NCI-H774 (cell line): ENCODE data around the gene ADCY7.

ENCODE experiments used
- DNase-seq: peaks from one replicate; lab custom pipeline; 2025; lab: John Stamatoyannopoulos, UW

Gene ADCY7

GRCh38 chr16:50298591-50299507 is 32.5 kb downstream of the ADCY7 start:
- DNase-seq: no peak

- no peak for DNase-seq
Measured at GRCh38 chr16:50299508-50300105, 33.3 kb downstream of the ADCY7 start.

- DNase-seq: no peak
Measured at GRCh38 chr16:50300942-50301625, 34.7 kb downstream of the ADCY7 start.

- no peak for DNase-seq
Measured at GRCh38 chr16:50301626-50302471, 35.5 kb downstream of the ADCY7 start.

- DNase-seq: no peak
Measured at GRCh38 chr16:50302472-50303005, 36.2 kb downstream of the ADCY7 start.

GRCh38 chr16:50303041-50303604 is 36.8 kb downstream of the ADCY7 start:
- DNase-seq: no peak

GRCh38 chr16:50303605-50304466 is 37.5 kb downstream of the ADCY7 start:
- DNase-seq: no peak

GRCh38 chr16:50304467-50305440 is 38.4 kb downstream of the ADCY7 start:
- DNase-seq: no peak

GRCh38 chr16:50305441-50306061 is 39.2 kb downstream of the ADCY7 start:
- no peak for DNase-seq

- no peak for DNase-seq
Measured at GRCh38 chr16:50306287-50306686, 39.9 kb downstream of the ADCY7 start.

- DNase-seq: no peak
Measured at GRCh38 chr16:50308237-50308965, 42.0 kb downstream of the ADCY7 start.

- DNase-seq: no peak
Measured at GRCh38 chr16:50309156-50309526, 42.8 kb downstream of the ADCY7 start.

GRCh38 chr16:50309527-50310307 is 43.4 kb downstream of the ADCY7 start:
- no peak for DNase-seq

GRCh38 chr16:50310308-50311133 is 44.2 kb downstream of the ADCY7 start:
- DNase-seq: no peak

GRCh38 chr16:50311134-50311528 is 44.8 kb downstream of the ADCY7 start:
- no peak for DNase-seq

GRCh38 chr16:50311891-50312501 is 45.6 kb downstream of the ADCY7 start:
- DNase-seq: no peak
